ENCODE results near the gene CDK6. TPM values are rescaled to one million over a fixed set of nuclear protein-coding genes. Genes with fewer than 3 reads are reported as not detected.

The CDK6 gene
- total RNA-seq, 1 donor from 2014 or later, result 6.0 TPM

DNA sequence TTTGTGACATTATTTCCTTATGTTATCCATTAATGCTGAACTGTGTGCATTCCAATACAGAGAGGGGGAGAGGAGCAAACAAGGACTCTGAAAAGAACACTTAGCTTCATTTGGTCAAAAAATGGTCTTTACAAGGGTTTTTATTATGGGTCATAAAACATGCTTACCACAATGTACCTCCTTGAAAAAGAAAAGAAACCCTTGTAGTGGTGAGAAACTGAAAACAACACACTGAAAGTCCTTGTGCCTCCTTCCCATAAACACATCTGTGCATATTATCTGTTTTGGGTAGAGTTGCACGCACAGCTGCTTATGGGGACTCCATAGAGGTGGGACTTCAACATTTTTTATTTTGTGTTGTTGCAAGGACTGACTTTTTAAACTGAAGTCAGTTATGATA is 98.7 kb downstream of the CDK6 start:
- H3K79me2 ChIP-seq (ENCODE audit: low read depth), result no peaks in the 10 kb centered on the region
- peaks cover 6% of the 10 kb centered on the region for H3K36me3 Mint-ChIP-seq
- no peak overlapping the region for H3K4me3 Mint-ChIP-seq
- no peak overlapping the region for H2AFZ ChIP-seq (replicated peaks)
- TF ChIP-seq EZH2phosphoT487 (IDR thresholded peaks at IDR 0.05) (no peak), CTCF (IDR thresholded peaks at IDR 0.05) (no peak), EZH2 (IDR thresholded peaks at IDR 0.05) (no peak)
- no peak overlapping the region for H3K4me2 ChIP-seq
- DNase-seq (ENCODE audit: low spot score), result no peak
- no peaks in the 10 kb centered on the region for H3K9me3 ChIP-seq (ENCODE audit: low read depth)
- no peak overlapping the region for H3K9ac ChIP-seq
- no peak overlapping the region for H3K27ac Mint-ChIP-seq
- H3K4me1 ChIP-seq, result no peaks in the 10 kb centered on the region
- no peaks in the 10 kb centered on the region for H4K20me1 ChIP-seq (ENCODE audit: low read depth)
- no peak overlapping the region for H3K27ac ChIP-seq
- no peak overlapping the region for H3K4me3 ChIP-seq
- H3K9me3 Mint-ChIP-seq, result no peaks in the 10 kb centered on the region
- H3K36me3 ChIP-seq, result no peaks in the 10 kb centered on the region
- H3K4me1 Mint-ChIP-seq, result no peaks in the 10 kb centered on the region
- H3K27me3 Mint-ChIP-seq (ENCODE audit: insufficient read depth, low read depth), result peaks cover 6% of the 10 kb centered on the region
- no peaks in the 10 kb centered on the region for H3K27me3 ChIP-seq
- H3F3A ChIP-seq (ENCODE audit: low read depth), result no peaks in the 10 kb centered on the region

DNA sequence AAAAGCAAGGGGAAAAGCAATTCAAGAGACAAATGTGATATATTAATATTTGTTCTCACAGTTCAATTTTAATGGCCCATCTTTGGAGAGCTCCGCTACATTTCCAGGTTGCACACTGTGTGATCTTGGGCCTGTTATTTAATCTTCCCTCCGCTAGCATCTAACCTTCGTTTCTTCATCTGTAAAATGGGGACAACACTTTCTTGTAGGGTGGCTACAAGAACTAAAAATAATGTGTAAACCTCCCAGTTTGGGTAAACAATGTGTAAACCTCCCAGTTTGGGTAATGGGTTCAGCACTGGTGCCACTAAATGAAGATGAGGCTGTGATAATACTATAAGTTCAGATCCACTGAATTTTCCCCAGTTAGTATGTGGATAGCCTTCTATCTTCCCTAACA is 99.5 kb downstream of the CDK6 start:
- Histone ChIP-seq H3K4me2 (no peak overlapping the region), H2AFZ (replicated peaks) (no peak overlapping the region), H3K9ac (no peak overlapping the region), H3K27ac (no peak overlapping the region), H3K79me2 (ENCODE audit: low read depth) (no peaks in the 10 kb centered on the region), H3K4me1 (no peaks in the 10 kb centered on the region), H3K27me3 (no peaks in the 10 kb centered on the region), H4K20me1 (ENCODE audit: low read depth) (no peaks in the 10 kb centered on the region), H3F3A (ENCODE audit: low read depth) (no peaks in the 10 kb centered on the region), H3K9me3 (ENCODE audit: low read depth) (no peaks in the 10 kb centered on the region), H3K36me3 (no peaks in the 10 kb centered on the region), H3K4me3 (no peak overlapping the region)
- H3K27ac Mint-ChIP-seq, result no peak overlapping the region
- no peak overlapping the region for H3K4me3 Mint-ChIP-seq
- H3K4me1 Mint-ChIP-seq, result no peaks in the 10 kb centered on the region
- H3K36me3 Mint-ChIP-seq, result peaks cover 6% of the 10 kb centered on the region
- DNase-seq (ENCODE audit: low spot score), result no peak
- no peaks in the 10 kb centered on the region for H3K9me3 Mint-ChIP-seq
- TF ChIP-seq EZH2phosphoT487 (IDR thresholded peaks at IDR 0.05) (no peak), CTCF (IDR thresholded peaks at IDR 0.05) (no peak), EZH2 (IDR thresholded peaks at IDR 0.05) (no peak)
- peaks cover 6% of the 10 kb centered on the region for H3K27me3 Mint-ChIP-seq (ENCODE audit: insufficient read depth, low read depth)

- H3K4me2 ChIP-seq, result no peak overlapping the region
- peaks cover 6% of the 10 kb centered on the region for H3K36me3 Mint-ChIP-seq
- no peak overlapping the region for H3K4me3 Mint-ChIP-seq
- H3K27ac ChIP-seq, result no peak overlapping the region
- H3K9me3 Mint-ChIP-seq, result no peaks in the 10 kb centered on the region
- no peak for DNase-seq (ENCODE audit: low spot score)
- H4K20me1 ChIP-seq (ENCODE audit: low read depth), result no peaks in the 10 kb centered on the region
- H3F3A ChIP-seq (ENCODE audit: low read depth), result no peaks in the 10 kb centered on the region
- H3K79me2 ChIP-seq (ENCODE audit: low read depth), result no peaks in the 10 kb centered on the region
- no peak overlapping the region for H3K27ac Mint-ChIP-seq
- H3K36me3 ChIP-seq, result no peaks in the 10 kb centered on the region
- TF ChIP-seq EZH2 (IDR thresholded peaks at IDR 0.05) (no peak), CTCF (IDR thresholded peaks at IDR 0.05) (no peak), EZH2phosphoT487 (IDR thresholded peaks at IDR 0.05) (no peak)
- H3K4me1 Mint-ChIP-seq, result no peaks in the 10 kb centered on the region
- no peaks in the 10 kb centered on the region for H3K27me3 ChIP-seq
- no peaks in the 10 kb centered on the region for H3K4me1 ChIP-seq
- H3K9ac ChIP-seq, result no peak overlapping the region
- H3K27me3 Mint-ChIP-seq (ENCODE audit: insufficient read depth, low read depth), result peaks cover 6% of the 10 kb centered on the region
- no peak overlapping the region for H3K4me3 ChIP-seq
- H2AFZ ChIP-seq (replicated peaks), result no peak overlapping the region
- no peaks in the 10 kb centered on the region for H3K9me3 ChIP-seq (ENCODE audit: low read depth)
These were observed 100.7 kb downstream of the CDK6 start for GRCh38 chr7:92735707-92736106.

Data from neural progenitor cell (in vitro differentiated cells).